ENCODE results near the gene FOXJ1. TPM values are rescaled to one million over a fixed set of nuclear protein-coding genes. Genes with fewer than 3 reads are reported as not detected.
A peak's percentile ranks its signal among the peaks of the same experiment; 100 is the strongest.

The FOXJ1 gene
- total RNA-seq, 2 experiments from 2014 or later: 0.63 to 0.89 TPM

DNA sequence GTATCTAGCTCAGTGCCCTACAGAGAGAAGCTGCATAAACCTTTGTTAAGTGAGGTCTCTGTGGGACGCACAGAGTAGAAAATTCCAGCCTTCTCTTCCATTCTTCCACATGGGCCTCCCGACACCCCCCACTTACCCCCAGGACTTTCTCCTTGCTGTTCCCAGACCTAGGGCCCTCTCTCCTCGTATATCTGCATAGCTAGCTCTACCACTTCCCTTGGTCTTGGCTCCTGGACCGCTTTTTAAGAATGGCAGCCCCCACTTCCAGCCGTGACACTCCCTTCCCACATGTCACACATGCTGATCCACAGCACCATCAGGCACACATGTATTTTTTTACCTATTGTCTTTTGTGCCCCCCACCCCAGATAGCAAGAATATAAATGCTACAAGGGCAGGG is 16.7 kb upstream of the FOXJ1 start:
- no peak overlapping the region for H3K4me3 Mint-ChIP-seq
- DNase-seq (no peak), ATAC-seq (ENCODE audit: poor library complexity) (no peak)
- H3K9me3 Mint-ChIP-seq: no peaks in the 10 kb centered on the region
- TF ChIP-seq, protein P1, sequence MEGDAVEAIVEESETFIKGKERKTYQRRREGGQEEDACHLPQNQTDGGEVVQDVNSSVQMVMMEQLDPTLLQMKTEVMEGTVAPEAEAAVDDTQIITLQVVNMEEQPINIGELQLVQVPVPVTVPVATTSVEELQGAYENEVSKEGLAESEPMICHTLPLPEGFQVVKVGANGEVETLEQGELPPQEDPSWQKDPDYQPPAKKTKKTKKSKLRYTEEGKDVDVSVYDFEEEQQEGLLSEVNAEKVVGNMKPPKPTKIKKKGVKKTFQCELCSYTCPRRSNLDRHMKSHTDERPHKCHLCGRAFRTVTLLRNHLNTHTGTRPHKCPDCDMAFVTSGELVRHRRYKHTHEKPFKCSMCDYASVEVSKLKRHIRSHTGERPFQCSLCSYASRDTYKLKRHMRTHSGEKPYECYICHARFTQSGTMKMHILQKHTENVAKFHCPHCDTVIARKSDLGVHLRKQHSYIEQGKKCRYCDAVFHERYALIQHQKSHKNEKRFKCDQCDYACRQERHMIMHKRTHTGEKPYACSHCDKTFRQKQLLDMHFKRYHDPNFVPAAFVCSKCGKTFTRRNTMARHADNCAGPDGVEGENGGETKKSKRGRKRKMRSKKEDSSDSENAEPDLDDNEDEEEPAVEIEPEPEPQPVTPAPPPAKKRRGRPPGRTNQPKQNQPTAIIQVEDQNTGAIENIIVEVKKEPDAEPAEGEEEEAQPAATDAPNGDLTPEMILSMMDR (IDR thresholded peaks at IDR 0.05): no peak
- Histone ChIP-seq H3K36me3 (ENCODE audit: insufficient read depth, low read length) (peaks cover 73% of the 10 kb centered on the region), H3K27ac (ENCODE audit: low read depth in 1 of 2, low read length in 2 of 2) (no peak overlapping the region), H3K27me3 (ENCODE audit: control insufficient read depth in 1 of 2, insufficient read depth in 2 of 2, low read length in 2 of 2) (no peaks in the 10 kb centered on the region), H3K4me3 (ENCODE audit: low read length) (no peak overlapping the region), H3K4me1 (ENCODE audit: insufficient read depth, low read length) (peaks cover 14% of the 10 kb centered on the region), H3K9me3 (ENCODE audit: control insufficient read depth in 1 of 2, insufficient read depth in 1 of 2, low read length in 2 of 2) (no peaks in the 10 kb centered on the region)
- no peaks in the 10 kb centered on the region for H3K27me3 Mint-ChIP-seq
- peak overlapping the region; percentile 27 for H3K27ac Mint-ChIP-seq
- H3K36me3 Mint-ChIP-seq (ENCODE audit: low read depth): peaks cover 89% of the 10 kb centered on the region
- ChIA-PET CTCF (interaction anchor here (1.0 kb wide), 2 partner anchors 36 to 37 kb away, joined by 3 to 4 read pairs; no protein-coding TSS in a partner anchor), POLR2A (interaction anchor here (0.7 kb wide), 1 partner anchor 22 kb away, joined by 4 read pairs; no protein-coding TSS in a partner anchor)
- intact Hi-C loops (cut with DNase I, micrococcal nuclease): no loop called here
- peaks cover 19% of the 10 kb centered on the region for H3K4me1 Mint-ChIP-seq (ENCODE audit: low read depth)

DNA sequence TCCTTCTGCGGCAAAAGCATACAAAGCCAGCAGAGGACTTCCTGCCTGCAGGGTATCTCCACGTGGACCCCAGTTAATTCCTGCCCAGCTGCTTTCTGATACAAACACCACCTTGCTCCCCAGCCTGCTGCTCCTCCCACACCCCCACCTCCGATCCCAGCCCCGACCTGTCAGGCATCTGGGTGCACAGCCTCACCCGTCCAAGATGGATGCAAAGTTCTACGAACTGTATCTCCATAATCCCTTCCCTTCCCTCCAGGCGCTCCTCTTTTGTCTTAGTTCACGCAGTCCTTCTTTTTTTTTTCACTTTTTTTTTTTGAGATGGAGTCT is 15.6 kb upstream of the FOXJ1 start:
- ChIA-PET POLR2A (interaction anchor here (0.8 to 2.3 kb wide), 2 partner anchors 22 to 36 kb away, joined by 3 to 8 read pairs; no protein-coding TSS in a partner anchor), CTCF (interaction anchor here (1.1 kb wide), 1 partner anchor 35 kb away, joined by 6 read pairs; no protein-coding TSS in a partner anchor)
- ATAC-seq (ENCODE audit: poor library complexity): no peak
- Histone ChIP-seq H3K36me3 (ENCODE audit: insufficient read depth, low read length) (peaks cover 69% of the 10 kb centered on the region), H3K27ac (ENCODE audit: low read depth in 1 of 2, low read length in 2 of 2) (no peak overlapping the region), H3K27me3 (ENCODE audit: control insufficient read depth in 1 of 2, insufficient read depth in 2 of 2, low read length in 2 of 2) (no peaks in the 10 kb centered on the region), H3K4me3 (ENCODE audit: low read length) (no peak overlapping the region), H3K9me3 (ENCODE audit: control insufficient read depth in 1 of 2, insufficient read depth in 1 of 2, low read length in 2 of 2) (no peaks in the 10 kb centered on the region), H3K4me1 (ENCODE audit: insufficient read depth, low read length) (peaks cover 25% of the 10 kb centered on the region)
- TF ChIP-seq, protein P1 (IDR thresholded peaks at IDR 0.05): no peak
- Mint-ChIP-seq H3K9me3 (no peaks in the 10 kb centered on the region), H3K36me3 (ENCODE audit: low read depth) (peaks cover 95% of the 10 kb centered on the region), H3K27ac (peak overlapping the region; percentile 46), H3K4me1 (ENCODE audit: low read depth) (peaks cover 30% of the 10 kb centered on the region), H3K27me3 (no peaks in the 10 kb centered on the region), H3K4me3 (no peak overlapping the region)
- no peak for DNase-seq
- intact Hi-C loops (cut with DNase I, micrococcal nuclease): no loop called here

DNA sequence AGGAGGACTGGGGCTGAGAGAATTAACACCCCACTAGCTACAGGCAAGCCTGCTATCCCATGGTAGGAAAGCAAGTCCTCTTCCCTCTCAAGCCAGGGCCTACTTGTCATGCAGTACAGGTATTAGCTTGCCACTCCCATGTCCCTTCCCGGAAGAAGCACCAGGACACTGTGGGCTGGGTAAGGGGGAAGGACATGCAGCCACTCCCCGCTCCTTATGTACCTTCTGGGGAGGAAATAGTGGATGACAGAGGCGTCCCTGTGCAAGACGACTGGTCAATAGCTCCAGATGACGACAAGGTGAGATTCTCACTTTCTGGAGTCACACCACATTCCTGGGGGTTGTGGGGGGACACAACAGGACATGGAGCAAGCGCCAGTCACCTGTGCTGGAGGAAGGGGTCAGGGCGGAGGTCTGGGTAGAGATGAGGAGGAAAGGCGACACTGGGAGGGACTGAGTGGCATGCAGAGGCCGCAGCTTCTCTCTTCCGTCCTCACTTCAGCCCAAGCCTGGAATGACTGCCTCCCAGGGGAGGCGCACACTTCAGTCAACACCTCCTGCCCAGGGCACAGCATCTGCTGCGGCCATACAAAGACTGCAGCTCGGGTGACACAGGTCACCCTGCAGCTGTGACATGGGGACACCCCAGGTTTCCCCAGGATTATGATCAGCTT is 15.1 kb upstream of the FOXJ1 start:
- H3K36me3 Mint-ChIP-seq (ENCODE audit: low read depth): peaks cover 93% of the 10 kb centered on the region
- intact Hi-C loops (cut with DNase I, micrococcal nuclease): no loop called here
- Histone ChIP-seq H3K36me3 (ENCODE audit: insufficient read depth, low read length) (peaks cover 67% of the 10 kb centered on the region), H3K4me1 (ENCODE audit: insufficient read depth, low read length) (peaks cover 30% of the 10 kb centered on the region), H3K27me3 (ENCODE audit: control insufficient read depth in 1 of 2, insufficient read depth in 2 of 2, low read length in 2 of 2) (no peaks in the 10 kb centered on the region), H3K9me3 (ENCODE audit: control insufficient read depth in 1 of 2, insufficient read depth in 1 of 2, low read length in 2 of 2) (no peaks in the 10 kb centered on the region), H3K27ac (ENCODE audit: low read depth in 1 of 2, low read length in 2 of 2) (no peak overlapping the region), H3K4me3 (ENCODE audit: low read length) (no peak overlapping the region)
- DNase-seq (no peak), ATAC-seq (ENCODE audit: poor library complexity) (no peak)
- CTCF ChIA-PET: interaction anchor here (1.1 kb wide), 1 partner anchor 34 kb away, joined by 6 read pairs; no protein-coding TSS in a partner anchor
- peaks cover 35% of the 10 kb centered on the region for H3K4me1 Mint-ChIP-seq (ENCODE audit: low read depth)
- H3K27me3 Mint-ChIP-seq: no peaks in the 10 kb centered on the region
- no peaks in the 10 kb centered on the region for H3K9me3 Mint-ChIP-seq
- TF ChIP-seq, protein P1 (IDR thresholded peaks at IDR 0.05): no peak
- H3K4me3 Mint-ChIP-seq: no peak overlapping the region
- peak overlapping the region; percentile 46 for H3K27ac Mint-ChIP-seq
- POLR2A ChIA-PET: interaction anchor here (0.8 to 2.3 kb wide), 3 partner anchors 15 to 36 kb away, joined by 3 to 8 read pairs (median 3); partner anchors contain the start of gene FOXJ1
